Neural cell (in vitro differentiated cells): ENCODE results near the gene C21orf58. TPM values are rescaled to one million over a fixed set of nuclear protein-coding genes. Genes with fewer than 3 reads are reported as not detected.
"Not testable (repeated sequence)": the region's sequence is repeated elsewhere in the genome, so short reads cannot be mapped to it uniquely, and the experiment has no call there.

ENCODE experiments used
- H2AFZ ChIP-seq: fragments of 200-600, 300-800 bp; sonication (generic), shearing (Covaris generic); 2 replicates; pipeline ENCODE4 v1.6.0; 2014; ENCODE audit warnings: low read depth, mild to moderate bottlenecking, antibody characterized with exemption, low read length, moderate library complexity
- H3F3A ChIP-seq: fragments of 200-600 bp; shearing (Covaris generic); 2 replicates; pipeline ENCODE4 v1.6.1; 2016; ENCODE audit warnings: mild to moderate bottlenecking, moderate library complexity, mixed read lengths, antibody characterized with exemption, low read length; ENCODE audit not compliant: insufficient read depth, poor library complexity, severe bottlenecking
- H3K27ac ChIP-seq: fragments of 200-600, 300-800 bp; sonication (generic), shearing (Covaris generic); 2 replicates; pipeline ENCODE4 v1.5.1; 2014; ENCODE audit warnings: mild to moderate bottlenecking, low read length, moderate library complexity
- H3K27me3 ChIP-seq: fragments of 300-800, 200-600 bp; sonication (generic), shearing (Covaris generic); 2 replicates; pipeline ENCODE4 v1.6.0; 2014; ENCODE audit warnings: mild to moderate bottlenecking, low read depth, low read length, moderate library complexity; ENCODE audit not compliant: insufficient read depth
- H3K36me3 ChIP-seq: fragments of 300-800, 200-600 bp; sonication (generic), shearing (Covaris generic); 2 replicates; pipeline ENCODE4 v1.5.1; 2014; ENCODE audit warnings: mild to moderate bottlenecking, antibody characterized with exemption, low read length, moderate library complexity; ENCODE audit not compliant: insufficient read depth
- H3K4me2 ChIP-seq: fragments of 300-800, 200-600 bp; sonication (generic), shearing (Covaris generic); 2 replicates; pipeline ENCODE4 v1.6.0; 2014; ENCODE audit warnings: mild to moderate bottlenecking, low read length
- H3K4me3 ChIP-seq: fragments of 300-800, 200-600 bp; sonication (generic), shearing (Covaris generic); 2 replicates; pipeline ENCODE4 v1.5.1; 2014; ENCODE audit warnings: mild to moderate bottlenecking, low read length, moderate library complexity
- H3K79me2 ChIP-seq: fragments of 200-600 bp; shearing (Covaris generic); replicated peaks from 2 replicates; pipeline ENCODE4 v1.6.0; 2014; ENCODE audit warnings: mild to moderate bottlenecking, low read length, moderate library complexity; ENCODE audit not compliant: insufficient read depth
- H3K9ac ChIP-seq: fragments of 300-800, 200-600 bp; sonication (generic), shearing (Covaris generic); 2 replicates; pipeline ENCODE4 v1.6.1; 2016; ENCODE audit warnings: mild to moderate bottlenecking, low read length, mixed read lengths
- H3K9me2 ChIP-seq: fragments of 200-600 bp; shearing (Covaris generic); 2 replicates; pipeline ENCODE4 v1.6.1; 2016; ENCODE audit warnings: mild to moderate bottlenecking, low read length, mixed read lengths; ENCODE audit not compliant: insufficient read depth
- H3K9me3 ChIP-seq: fragments of 200-600, 300-800 bp; sonication (generic), shearing (Covaris generic); 2 replicates; pipeline ENCODE4 v1.6.1; 2016; ENCODE audit warnings: mild to moderate bottlenecking, mixed run types, low read length, moderate library complexity, mixed read lengths
- H4K20me1 ChIP-seq: fragments of 200-600 bp; shearing (Covaris generic); 2 replicates; pipeline ENCODE4 v1.6.1; 2016; ENCODE audit warnings: mild to moderate bottlenecking, mixed run types; ENCODE audit not compliant: insufficient read depth
- CTCF ChIP-seq: fragments of 450-650 bp; IDR thresholded peaks from 2 replicates; pipeline ENCODE4 v1.5.1; 2014; ENCODE audit warnings: antibody characterized with exemption, mild to moderate bottlenecking, moderate library complexity; ENCODE audit not compliant: poor library complexity, severe bottlenecking
- EP300 ChIP-seq: fragments of 450-650 bp; conservative IDR thresholded peaks from 2 replicates; pipeline ENCODE4 v1.6.1; 2014; ENCODE audit warnings: antibody characterized with exemption, mild to moderate bottlenecking, moderate library complexity; ENCODE audit not compliant: poor library complexity, severe bottlenecking
- EZH2 ChIP-seq: fragments of 200-600, 300-800 bp; shearing (Covaris generic), sonication (generic); IDR thresholded peaks from 2 replicates; pipeline ENCODE4 v1.6.1; 2014; ENCODE audit warnings: antibody characterized with exemption, low read length, borderline replicate concordance, mild to moderate bottlenecking; ENCODE audit not compliant: insufficient read depth, poor library complexity, severe bottlenecking
- MXI1 ChIP-seq: fragments of 450-650 bp; conservative IDR thresholded peaks from 2 replicates; pipeline ENCODE4 v1.6.1; 2014; ENCODE audit warnings: antibody characterized with exemption, mild to moderate bottlenecking; ENCODE audit not compliant: poor library complexity, severe bottlenecking
- POLR2AphosphoS5 ChIP-seq: IDR thresholded peaks from 2 replicates; pipeline ENCODE4 v1.6.1; 2012
- RAD21 ChIP-seq: fragments of 450-650 bp; conservative IDR thresholded peaks from 2 replicates; pipeline ENCODE4 v1.6.1; 2014; ENCODE audit warnings: antibody characterized with exemption, mild to moderate bottlenecking, moderate library complexity
- REST ChIP-seq: IDR thresholded peaks from 2 replicates; pipeline ENCODE4 v1.6.1; 2012; ENCODE audit warnings: borderline replicate concordance
- SMC3 ChIP-seq: fragments of 450-650 bp; conservative IDR thresholded peaks from 2 replicates; pipeline ENCODE4 v1.6.1; 2014; ENCODE audit warnings: antibody characterized with exemption, mild to moderate bottlenecking, moderate library complexity; ENCODE audit not compliant: poor library complexity
- TAF1 ChIP-seq: IDR thresholded peaks from 2 replicates; pipeline ENCODE4 v1.6.1; 2012; ENCODE audit warnings: low read depth
- polyA minus RNA-seq: library from RNA; depleted of rRNA, polyadenylated mRNA; stranded (reverse); fragments of >200 nt; gene quantifications from 2 replicates; pipeline ENCODE4 v1.2.3, GENCODE V29; 2014
- polyA plus RNA-seq: library from polyadenylated mRNA; depleted of rRNA; stranded (reverse); fragments of >200 nt; gene quantifications from 2 replicates; pipeline ENCODE4 v1.2.3, GENCODE V29; 2014

The C21orf58 gene
- 2.8 and 3.0 TPM in 2 replicates for polyA plus RNA-seq
- polyA minus RNA-seq, result 3.7 and 5.0 TPM in 2 replicates

GRCh38 chr21:46323710-46324389 is at the start of gene C21orf58, which contains the start of gene PCNT:
C21orf58 (minus strand) TSS chr21:46323870; CDS start chr21:46322738, 1,132 bp downstream.
PCNT (plus strand) TSS chr21:46324156; CDS start chr21:46324229, 73 bp downstream.
- no peaks in the 10 kb centered on the region for H3K36me3 ChIP-seq
- no peaks in the 10 kb centered on the region for H3F3A ChIP-seq
- H3K9me2 ChIP-seq, result no peaks in the 10 kb centered on the region
- no peaks in the 10 kb centered on the region for H3K9me3 ChIP-seq
- peak within 1 kb of the TSS; percentile 56 for H2AFZ ChIP-seq
- H3K27ac ChIP-seq, result peak within 1 kb of the TSS; percentile 87
- H3K9ac ChIP-seq, result peak within 1 kb of the TSS; percentile 85
- H3K79me2 ChIP-seq, result peaks cover 49% of the 10 kb centered on the region
- TF ChIP-seq REST, result peak; percentile 73
- no peak for TF ChIP-seq SMC3
- no peak for TF ChIP-seq RAD21
- no peak for TF ChIP-seq EZH2
- TF ChIP-seq EP300, result no peak
- no peak for TF ChIP-seq TAF1
- TF ChIP-seq CTCF, result no peak
- peak; percentile 39 for TF ChIP-seq POLR2AphosphoS5
- TF ChIP-seq MXI1, result peak; percentile 88
- H3K4me3 ChIP-seq, result peak within 1 kb of the TSS; percentile 83
- peak within 1 kb of the TSS; percentile 83 for H3K4me2 ChIP-seq
- H3K27me3 ChIP-seq, result no peaks in the 10 kb centered on the region
- H4K20me1 ChIP-seq, result no peaks in the 10 kb centered on the region

GRCh38 chr21:46372947-46373346 is 49.3 kb upstream of the C21orf58 start:
- not testable (repeated sequence) for H3K27ac ChIP-seq, H3K79me2 ChIP-seq, H3K36me3 ChIP-seq, H3K9me3 ChIP-seq, H2AFZ ChIP-seq, H3K4me2 ChIP-seq, H3K9ac ChIP-seq, H3K9me2 ChIP-seq, H3K27me3 ChIP-seq, H4K20me1 ChIP-seq, H3F3A ChIP-seq, H3K4me3 ChIP-seq
